Lung microvascular endothelial cell (primary cell): Measurements from ENCODE around the gene TTC33. TPM values are rescaled to one million over a fixed set of nuclear protein-coding genes. Genes with fewer than 3 reads are reported as not detected.
A peak's percentile ranks its signal among the peaks of the same experiment; 100 is the strongest.
"Not testable (repeated sequence)": the region's sequence is repeated elsewhere in the genome, so short reads cannot be mapped to it uniquely, and the experiment has no call there.

Experiments used
- DNase-seq, 2 donors: peaks; one replicate each; pipeline versions ENCODE4 v3.0.0 to v3.0.0-alpha.2; 2010; ENCODE audit warnings: low read depth in 2 of 2
- total RNA-seq: library from RNA; depleted of rRNA; stranded (reverse); fragments of >200 nt; gene quantifications from 2 replicates; pipeline ENCODE4 v1.2.1, GENCODE V29; 2014

The TTC33 gene, protein sequence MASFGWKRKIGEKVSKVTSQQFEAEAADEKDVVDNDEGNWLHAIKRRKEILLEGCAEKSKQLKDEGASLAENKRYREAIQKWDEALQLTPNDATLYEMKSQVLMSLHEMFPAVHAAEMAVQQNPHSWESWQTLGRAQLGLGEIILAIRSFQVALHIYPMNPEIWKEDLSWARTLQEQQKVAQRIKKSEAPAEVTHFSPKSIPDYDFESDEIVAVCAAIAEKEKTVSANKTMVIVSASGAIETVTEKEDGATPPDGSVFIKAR
- total RNA-seq = 10.9 and 15.1 TPM in 2 replicates

DNA sequence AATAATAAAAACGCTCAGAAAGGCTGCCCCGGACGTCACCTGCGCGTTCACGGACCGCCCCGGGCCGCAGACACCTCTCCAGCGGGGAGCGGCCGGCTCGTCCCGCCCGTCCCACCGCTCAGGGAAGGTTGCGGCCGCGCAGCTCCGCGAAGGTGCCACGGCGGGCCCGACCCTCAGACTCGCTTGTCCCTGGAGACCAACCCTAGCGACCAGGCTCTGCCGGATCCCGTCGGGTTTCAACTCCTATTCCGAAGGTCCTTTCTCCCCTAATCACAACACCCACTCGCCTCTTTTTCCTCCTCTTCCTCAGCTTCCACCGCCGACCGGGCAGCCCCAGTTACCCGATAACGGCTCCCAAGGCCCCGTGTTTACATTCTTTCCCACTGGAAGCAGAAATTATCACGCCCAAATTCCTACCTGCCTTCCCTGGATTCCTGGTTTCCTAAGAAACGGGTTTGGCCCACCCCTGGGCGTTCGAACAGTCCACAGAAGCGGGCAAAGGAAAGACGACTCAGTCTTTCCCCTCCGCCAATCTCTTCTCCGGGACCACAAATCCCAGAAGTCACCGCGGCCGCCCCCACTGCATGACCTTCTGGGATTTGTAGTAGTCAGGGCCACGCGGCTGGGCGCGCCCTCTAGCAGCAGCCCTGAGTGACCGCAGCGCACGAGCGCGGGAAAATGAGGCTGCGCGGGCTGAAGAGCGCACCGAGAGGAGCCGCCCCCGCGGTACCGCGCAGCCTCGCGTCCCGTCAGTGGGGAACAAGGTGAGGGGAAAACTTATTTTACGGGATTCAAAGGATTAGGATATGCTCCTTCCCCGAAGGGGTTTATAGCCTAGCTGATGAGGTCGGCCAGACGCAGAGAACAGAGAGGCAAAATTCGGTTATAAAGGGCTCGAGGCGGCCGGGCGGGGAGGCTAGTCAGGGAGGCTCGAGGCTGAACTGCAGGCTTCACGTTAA, at the start of gene TTC33:
TSS of gene TTC33 (minus strand) at position 555 of the 959 bp plus-strand sequence. CDS start 8,943 bp downstream, outside the sequence.
- DNase-seq = peak; percentile 97 to 98

DNA sequence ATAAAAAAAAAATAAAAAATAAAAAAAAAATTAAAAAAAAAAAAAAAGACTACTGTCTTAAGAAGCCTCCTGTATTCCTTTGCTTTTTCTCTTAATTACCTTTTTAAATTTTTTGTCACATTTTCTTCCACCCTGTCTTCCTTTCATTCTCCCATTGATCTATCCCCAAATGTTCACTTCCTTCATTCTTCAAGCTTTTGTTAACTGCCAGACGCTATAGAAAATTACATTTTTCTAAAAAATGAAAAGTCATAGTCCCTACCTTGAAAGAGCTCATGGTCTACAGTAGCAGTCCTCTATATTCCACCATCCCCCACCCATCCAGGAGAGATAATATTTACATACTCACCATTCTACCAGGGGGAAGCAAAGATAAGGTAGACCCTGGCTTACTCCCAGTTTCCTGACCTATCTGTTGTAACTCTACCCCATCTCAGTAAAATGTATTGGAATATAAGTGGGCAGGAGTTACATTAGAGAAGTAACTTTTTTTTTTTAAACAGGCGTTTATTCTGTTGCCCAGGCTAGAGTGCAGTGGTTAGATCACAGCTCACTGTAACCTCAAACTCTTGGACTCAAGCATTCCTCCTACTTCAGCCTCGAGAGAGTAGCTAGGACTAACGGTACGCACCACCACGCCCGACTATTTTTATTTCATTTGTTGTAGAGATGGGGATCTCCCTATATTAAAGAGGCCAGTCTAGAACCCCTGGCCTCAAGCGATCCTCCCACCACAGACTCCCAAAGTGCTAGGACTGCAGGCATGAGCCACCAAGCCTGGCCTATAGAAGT, 46.2 kb upstream of the TTC33 start:
- no peak for DNase-seq

DNA sequence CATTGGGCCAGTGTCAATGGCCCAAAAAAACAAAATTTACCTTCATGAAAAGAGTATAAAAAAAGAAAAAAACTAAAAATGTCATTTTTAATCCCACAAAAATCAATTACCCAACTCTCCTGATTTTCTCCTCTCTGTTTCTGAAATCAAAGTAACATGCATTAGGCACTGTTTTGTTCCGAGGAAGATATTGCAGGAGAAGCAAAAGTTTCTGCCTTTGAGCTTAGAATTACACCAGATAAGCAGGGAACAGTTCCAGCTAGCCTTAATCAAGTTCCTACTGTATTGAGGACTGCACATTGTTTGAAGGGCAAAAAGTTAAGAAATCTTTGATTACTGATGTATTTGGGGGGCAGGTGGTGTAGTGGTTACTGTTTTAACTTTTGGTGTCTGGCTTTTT, 43.5 kb upstream of the TTC33 start:
- no peak for DNase-seq

DNA sequence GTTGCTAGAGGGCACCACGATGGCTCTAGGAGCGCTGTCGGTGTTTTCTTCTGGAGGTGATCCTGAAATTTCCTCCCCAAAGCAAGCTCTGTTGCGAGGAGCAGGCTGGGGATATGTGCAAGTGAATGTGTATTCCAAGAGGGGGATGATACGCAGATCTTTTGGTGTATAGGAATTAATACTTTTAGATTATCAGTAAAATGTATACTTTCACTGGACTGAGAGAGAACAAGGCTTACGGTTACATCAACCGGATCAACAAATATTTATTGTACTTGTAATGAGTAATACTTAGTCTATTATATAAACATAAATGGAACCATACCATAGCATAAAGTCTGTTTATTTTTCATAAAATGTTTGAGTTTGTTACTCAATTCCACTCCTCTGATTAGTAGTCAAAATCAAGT, 43.0 kb upstream of the TTC33 start:
- peak in 1 of 2 donors; percentile 67 for DNase-seq

DNA sequence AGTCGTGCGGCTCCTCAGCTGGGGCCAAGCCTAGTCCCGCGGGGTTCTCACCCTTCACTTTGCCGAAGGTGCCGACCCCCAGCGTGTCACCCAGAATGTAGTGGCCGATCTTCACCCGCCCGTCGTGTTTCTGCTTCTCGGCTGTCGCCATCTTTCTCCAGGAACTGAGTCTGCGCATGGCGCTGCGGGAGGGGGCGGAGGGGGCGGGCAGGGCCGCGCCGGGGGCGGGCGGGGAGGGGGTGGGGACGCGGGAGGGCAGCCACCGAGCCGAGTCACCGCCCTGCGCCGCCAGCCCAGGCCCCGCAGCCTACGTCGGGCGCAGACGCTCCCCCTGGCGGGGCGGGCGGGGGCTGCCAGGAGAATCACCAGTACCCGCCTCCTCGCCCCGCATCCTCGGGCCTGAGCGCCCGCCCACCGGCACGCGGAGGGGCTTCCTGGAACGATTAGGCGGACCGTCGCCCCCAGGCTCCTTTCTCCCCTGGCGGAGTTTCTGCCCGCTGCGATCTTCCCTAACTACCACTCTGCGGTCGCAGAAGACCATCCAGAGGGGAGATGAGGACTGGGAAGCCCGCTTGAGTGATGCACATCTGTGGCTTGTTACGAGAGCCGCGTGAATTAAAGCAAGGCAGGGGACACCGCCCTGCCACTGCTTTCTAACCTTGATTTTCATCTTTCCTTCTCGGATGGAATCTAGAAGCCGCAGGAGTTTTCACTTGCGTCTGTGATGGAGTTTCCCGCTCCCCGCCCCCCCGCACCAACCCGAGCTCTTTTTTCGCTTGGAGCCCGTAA, 42.4 kb upstream of the TTC33 start, which contains the start of gene PRKAA1:
TSS of gene PRKAA1 (minus strand) at position 363 of the 789 bp plus-strand sequence. CDS start at position 178, 185 bp downstream.
- peak; percentile 92 to 95 for DNase-seq

DNA sequence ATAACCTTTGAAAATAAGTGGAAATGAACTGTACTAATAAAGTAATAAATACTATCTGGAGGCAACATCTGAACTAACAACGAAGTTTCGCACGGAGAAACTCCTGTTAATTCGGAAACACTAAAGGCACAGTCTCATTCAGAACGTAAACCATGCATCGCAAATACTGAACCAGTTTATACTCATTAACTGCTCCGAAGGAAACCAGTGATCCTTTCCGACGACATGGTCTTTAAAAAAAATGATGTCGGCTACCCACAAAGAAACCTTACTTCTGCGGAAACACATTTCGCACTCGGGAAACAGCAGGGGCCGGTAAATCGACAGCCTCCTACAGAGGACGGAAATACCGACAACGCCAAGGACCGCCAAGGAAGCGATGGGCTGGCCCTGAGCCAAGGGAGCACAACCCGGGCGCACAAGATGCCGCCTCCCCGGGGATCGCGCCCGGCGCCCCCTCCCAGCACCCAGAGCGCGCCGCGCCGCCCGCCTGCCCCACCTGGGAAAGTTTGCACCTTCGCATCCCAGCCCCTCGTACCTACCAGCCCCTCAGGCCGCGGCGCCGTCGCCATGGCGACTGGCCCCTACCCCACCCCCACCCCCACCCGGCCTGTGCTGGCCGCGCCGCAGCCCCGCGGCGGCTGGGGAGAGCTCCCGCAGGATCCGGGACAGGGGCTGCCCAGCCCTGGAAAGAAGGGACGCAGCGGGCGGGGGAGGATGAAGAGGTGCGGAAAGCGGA, 41.7 kb upstream of the TTC33 start:
- peak; percentile 33 to 90 for DNase-seq

DNA sequence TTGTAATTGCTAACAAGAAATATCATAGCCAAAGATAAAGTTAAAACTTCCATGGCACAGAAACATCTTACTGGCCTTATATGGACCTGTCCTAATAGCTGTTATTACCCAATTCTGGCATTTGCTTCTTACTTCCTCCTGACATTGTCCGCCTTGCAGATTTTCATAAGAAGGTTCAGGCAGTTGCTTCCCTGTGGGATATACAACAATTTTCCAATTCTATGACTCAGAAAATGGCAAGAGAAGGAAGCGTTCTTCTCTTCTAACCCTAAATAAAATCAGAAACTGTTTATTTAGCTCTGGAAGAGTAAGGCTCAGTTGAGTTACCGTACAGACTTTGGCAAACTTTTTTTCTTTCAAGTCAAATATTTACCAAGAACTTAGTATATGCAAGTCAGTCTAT, 40.7 kb upstream of the TTC33 start:
- peak in 1 of 2 donors; percentile 46 for DNase-seq

DNA sequence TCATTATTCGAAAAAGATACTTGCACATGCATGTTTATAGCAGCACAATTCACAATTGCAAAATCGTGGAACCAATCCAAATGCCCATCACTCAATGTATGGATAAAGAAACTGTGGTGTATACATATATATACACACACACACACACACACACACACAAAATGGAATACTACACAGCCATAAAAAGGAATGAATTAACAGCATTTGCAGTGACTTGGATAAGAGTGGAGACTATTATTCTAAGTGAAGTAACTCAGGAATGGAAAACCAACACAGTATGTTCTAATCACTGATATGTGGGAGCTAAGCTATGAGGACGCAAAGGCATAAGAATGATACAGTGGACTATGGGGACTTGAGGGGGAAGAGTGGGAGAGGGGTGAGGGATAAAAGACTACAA, 39.1 kb upstream of the TTC33 start:
- DNase-seq = not testable (repeated sequence)

DNA sequence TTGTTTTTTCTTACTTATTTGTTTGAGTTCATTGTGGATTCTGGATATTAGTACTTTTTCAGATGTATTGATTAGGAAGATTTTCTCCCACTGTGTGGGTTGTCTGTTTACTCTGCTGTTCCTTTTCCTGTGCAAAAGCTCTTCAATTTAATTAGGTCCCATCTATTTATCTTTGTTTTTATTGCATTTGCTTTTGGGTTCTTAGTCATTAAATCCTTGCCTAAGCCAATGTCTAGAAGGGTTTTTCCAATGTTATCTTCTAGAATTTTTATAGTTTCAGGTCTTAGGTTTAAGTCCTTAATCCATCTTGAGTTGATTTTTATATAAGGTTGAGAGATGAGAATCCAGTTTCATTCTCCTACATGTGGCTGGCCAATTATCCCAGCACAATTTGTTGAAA, 38.6 kb upstream of the TTC33 start:
- not testable (repeated sequence) for DNase-seq

DNA sequence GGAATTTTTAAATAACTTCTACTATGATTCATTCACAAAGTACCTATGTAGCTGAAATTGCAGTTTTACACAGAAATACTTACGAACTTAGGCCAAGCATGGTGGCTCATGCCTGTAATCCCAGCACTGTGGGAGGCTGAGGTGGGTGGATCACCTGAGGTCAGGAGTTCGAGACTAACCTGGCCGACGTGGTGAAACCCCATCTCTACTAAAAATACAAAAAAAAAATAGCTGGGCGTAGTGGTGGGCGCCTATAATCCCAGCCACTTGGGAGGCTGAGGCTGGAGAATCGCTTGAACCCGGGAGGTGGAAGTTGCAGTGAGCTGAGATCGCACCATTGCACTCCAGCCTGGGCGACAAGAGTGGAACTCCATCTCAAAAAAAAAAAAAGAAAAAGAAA, 36.9 kb upstream of the TTC33 start:
- not testable (repeated sequence) for DNase-seq

DNA sequence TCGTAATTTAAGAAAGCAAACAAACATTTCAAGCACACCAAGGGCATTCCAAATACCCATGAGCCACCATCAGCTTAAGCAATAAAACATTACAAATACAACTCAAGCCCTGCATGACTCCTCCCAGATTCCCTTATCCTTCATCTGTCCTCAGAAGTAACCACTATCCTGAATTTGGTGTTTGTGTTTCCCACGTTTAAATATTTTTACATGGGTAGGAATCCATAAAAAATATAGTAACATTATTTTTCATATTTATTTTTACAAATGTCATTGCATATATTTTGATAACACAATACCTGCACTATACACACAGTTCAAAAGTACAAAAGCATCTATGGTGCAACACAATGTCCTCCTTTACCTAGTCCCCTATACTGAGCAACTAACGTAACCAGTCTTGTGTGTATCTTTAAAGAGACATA, 36.0 kb upstream of the TTC33 start:
- no peak for DNase-seq

DNA sequence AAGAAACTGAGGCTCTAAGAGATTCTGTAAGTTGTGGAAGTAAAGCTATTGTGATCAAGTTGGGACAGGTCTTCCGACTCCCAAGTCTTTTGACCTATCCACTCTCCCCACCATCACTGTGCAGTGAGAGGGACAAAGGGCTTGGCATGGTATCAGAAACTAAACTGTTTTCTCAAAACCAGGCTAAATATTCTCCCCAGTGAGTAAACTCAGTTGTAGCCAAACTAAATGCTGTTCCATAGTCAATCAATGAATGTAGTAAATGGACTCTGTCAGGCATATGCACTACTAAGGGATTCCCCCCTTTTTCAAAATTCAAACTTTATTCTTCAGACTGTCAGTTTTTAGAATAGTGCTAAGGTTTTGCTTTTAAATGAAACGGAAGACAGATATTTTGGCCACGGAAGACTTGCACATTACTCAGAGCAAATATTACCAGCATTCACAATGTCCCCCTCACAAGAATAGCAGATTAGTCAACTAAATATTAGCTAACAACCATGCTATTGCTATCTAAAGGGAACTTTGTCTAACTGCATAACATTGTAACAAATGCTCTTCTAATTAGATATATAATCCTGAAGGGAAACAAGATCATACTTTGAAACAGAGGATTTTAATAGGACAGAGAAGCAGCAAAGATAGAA, 35.3 kb upstream of the TTC33 start:
- peak in 1 of 2 donors; percentile 12 for DNase-seq

DNA sequence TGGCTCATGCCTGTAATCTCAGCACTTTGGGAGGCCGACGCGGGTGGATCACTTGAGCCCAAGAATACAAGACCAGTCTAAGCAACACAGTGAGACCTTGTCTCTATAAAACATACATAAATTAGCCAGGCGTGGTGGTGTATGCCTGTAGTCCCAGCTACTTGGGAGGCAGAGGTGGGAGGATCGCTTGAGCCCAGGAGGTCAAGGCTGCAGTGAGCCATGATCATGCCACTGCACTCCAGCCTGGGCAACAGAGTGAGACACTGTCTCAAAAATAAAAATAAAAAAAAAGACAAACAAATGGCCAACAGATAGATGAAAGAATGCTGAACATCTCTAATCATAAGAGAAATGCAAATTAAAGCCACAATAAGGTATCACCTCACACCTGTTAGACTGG, 33.2 kb upstream of the TTC33 start:
- DNase-seq = not testable (repeated sequence)

DNA sequence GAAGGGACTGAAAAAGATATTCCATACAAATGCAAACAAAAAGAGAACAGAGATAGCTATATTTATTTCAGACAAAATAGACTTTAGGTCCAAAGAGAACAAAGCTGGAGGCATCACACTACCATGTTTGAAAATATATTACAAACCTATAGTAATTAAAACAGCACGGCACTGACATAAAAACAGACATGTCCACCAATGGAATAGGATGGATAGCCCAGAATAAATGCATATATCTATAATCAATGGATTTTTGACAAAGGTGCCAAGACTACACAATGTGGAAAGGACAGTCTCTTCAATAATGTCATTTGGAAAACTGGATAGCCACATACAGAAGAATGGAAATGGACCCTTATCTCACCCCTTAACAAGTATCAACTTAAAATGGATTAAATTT, 32.2 kb upstream of the TTC33 start:
- no peak for DNase-seq

DNA sequence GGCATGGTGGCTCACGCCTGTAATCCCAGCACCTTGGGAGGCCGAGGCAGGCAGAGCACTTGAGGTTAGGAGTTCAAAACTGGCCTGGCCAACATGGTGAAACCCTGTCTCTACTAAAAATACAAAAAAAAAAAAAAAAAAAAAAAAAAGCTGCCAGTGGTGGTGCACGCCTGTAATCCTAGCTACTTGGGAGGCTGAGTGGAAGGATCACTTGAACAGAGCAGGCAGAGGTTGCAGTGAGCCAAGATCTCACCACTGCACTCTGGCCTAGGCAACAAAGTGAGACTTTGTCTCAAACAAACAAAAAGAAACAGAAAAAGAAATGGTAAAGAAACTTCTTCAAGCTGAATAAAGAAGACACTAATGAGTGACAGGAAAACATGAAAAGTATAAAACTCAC, 30.9 kb upstream of the TTC33 start:
- not testable (repeated sequence) for DNase-seq

DNA sequence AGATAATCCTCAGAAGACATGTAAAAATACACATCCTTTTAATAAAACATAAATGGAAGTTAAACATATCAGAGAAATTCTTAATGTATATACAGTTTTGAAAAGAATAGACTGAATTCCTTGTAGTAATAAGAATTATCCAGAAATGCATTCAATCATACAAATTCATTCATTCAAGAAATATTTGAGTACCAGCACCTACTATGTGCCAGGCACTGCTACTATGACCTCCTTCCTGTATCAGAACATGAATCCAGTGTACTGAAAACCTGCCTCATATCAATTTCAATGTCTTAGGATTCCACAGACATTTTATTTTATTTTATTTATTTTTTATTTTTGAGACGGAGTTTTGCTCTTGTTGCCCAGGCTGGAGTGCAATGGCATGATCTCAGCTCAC, 29.2 kb upstream of the TTC33 start:
- no peak for DNase-seq

DNA sequence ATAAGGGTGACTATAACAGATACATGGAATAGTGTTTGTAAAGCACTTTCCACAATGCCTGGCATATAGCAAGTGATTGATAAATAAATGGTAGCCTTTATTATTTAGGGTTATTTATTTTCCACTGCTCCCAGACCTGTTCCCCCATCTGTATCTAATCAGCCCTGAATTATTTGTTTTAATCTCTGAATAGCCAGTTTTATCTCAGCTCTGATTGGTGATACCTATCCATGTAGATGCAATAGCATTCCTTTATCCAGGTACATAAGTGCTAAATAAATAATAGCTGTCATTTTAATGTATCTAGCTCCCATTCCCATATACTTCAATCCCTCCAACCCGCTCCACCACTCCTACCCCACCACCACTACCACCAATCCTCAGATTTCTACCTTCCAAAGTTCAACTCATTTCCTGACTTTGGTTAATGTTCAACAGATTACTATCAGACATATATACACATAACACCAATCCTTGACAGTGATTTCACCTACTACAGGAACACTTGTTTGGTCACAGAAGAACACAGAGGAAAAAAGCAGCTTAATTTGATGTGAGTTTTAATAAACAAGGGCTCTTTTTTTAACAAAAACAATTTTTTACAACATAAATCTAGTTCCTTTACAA, 28.4 kb upstream of the TTC33 start:
- no peak for DNase-seq

DNA sequence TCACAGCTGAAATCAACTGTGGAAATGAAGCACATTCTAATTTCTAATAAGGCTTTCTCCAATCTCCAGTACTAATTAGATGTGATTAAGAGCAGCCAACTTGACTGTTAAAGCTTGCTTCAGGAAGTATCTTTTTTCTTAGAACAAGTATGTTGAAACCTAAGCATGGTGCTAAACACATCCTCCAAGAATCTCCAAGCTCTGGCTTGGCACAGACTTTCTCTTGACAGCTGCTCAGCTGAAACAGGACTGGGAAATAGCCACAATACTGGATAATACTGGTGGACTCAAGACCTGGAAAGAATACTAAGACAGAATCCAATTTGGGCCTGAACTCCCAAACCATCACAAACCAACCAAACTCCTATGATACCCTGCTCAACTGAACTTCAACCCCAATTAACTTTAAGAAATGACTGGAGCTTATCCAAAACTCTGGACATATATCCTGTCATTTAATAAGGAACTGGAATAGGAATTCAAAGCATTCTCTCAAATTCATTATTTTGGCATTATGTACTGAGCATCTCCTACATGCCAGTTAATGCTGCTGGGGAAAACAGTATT, 26.2 kb upstream of the TTC33 start:
- DNase-seq = peak in 1 of 2 donors; percentile 41

DNA sequence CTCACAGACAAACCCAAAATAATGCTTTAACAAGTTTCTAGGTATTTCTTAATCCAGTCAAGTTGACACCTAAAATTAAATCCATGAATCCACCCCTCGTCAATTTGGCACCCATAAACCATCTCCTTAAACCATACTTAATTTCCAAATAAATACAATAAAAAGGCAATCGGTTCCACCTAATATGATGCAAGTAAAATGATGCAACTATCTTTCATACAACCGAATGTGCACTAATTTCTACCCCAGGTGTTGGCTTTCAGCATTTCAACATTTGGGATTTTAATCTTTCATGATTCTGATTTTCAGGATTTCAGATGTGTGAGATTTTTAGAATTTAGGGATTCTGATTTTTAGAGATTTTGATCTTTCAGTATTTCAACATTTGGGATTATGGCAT, 25.1 kb upstream of the TTC33 start:
- DNase-seq = no peak
